Endothelial cell of umbilical vein (primary cell): ENCODE data around the gene SLC12A7. TPM values are rescaled to one million over a fixed set of nuclear protein-coding genes. Genes with fewer than 3 reads are reported as not detected.
"Not testable (repeated sequence)": the region's sequence is repeated elsewhere in the genome, so short reads cannot be mapped to it uniquely, and the experiment has no call there.

Experiments
- BruUV-seq: library from RNA; stranded (reverse); fragments of 400-500 nt; replicated peaks from 2 replicates; lab custom pipeline; 2021; lab: Mats Ljungman, UMichigan
- CTCF ChIA-PET: fragments of 300-600, 350-600 bp; sonication (Branson Sonifier 250); formaldehyde crosslinking; loops from one replicate; lab custom pipeline; 2021; ENCODE audit warnings: antibody characterized with exemption, inconsistent platforms; lab: Charles Lee
- POLR2A ChIA-PET: fragments of 300-600, 350-600 bp; sonication (Branson Sonifier 250); formaldehyde crosslinking; loops from one replicate; lab custom pipeline; 2021; ENCODE audit warnings: antibody characterized with exemption, inconsistent platforms; lab: Charles Lee
- DNase-seq: peaks from one replicate; pipeline ENCODE4 v3.0.0-alpha.2; 2011; ENCODE audit warnings: low read depth, low spot score
- FAIRE-seq: peaks from 2 replicates; lab custom pipeline; 2011; peaks lifted over from hg19 to GRCh38; lab: Jason Lieb, UNC
- H2AFZ ChIP-seq: 2 replicates; pipeline ENCODE4 v1.6.0; 2012; ENCODE audit warnings: low read depth, low read length, control low read depth, inconsistent platforms
- H3K27ac ChIP-seq: 2 replicates; pipeline ENCODE4 v1.5.1; 2011; ENCODE audit warnings: low read depth, mild to moderate bottlenecking, control low read depth, low read length, moderate library complexity; ENCODE audit not compliant: insufficient read depth
- H3K27me3 ChIP-seq, 2 experiments: 2 replicates each; pipeline versions ENCODE4 v1.6.0 to v1.6.1; 2011; ENCODE audit warnings: low read length in 2 of 2, mixed read lengths in 1 of 2; ENCODE audit not compliant: control insufficient read depth in 2 of 2, insufficient read depth in 2 of 2
- H3K36me3 ChIP-seq, 2 experiments: 2 replicates in 1 of 2; 3 replicates in 1 of 2; pipeline ENCODE4 v1.5.1; 2011; ENCODE audit warnings: low read length in 2 of 2, mild to moderate bottlenecking in 1 of 2, moderate library complexity in 1 of 2; ENCODE audit not compliant: control insufficient read depth in 2 of 2, insufficient read depth in 2 of 2; ENCODE audit errors: extremely low read depth in 1 of 2
- H3K4me1 ChIP-seq: 3 replicates; pipeline ENCODE4 v1.5.1; 2011; ENCODE audit warnings: mild to moderate bottlenecking, low read length; ENCODE audit not compliant: control insufficient read depth, insufficient read depth; ENCODE audit errors: extremely low read depth
- H3K4me2 ChIP-seq: 2 replicates; pipeline ENCODE4 v1.6.1; 2011; ENCODE audit warnings: low read length, control low read depth, mixed read lengths; ENCODE audit not compliant: insufficient read depth
- H3K4me3 ChIP-seq, 3 experiments: fragments of 200-600 bp in 1 of 3; sonication (generic), shearing (Covaris generic) in 1 of 3; replicated peaks in 1 of 3; 2 replicates each; pipeline ENCODE4 v1.5.1; 2011 to 2016; ENCODE audit warnings: control low read depth in 3 of 3, low read length in 3 of 3, mild to moderate bottlenecking in 2 of 3, inconsistent platforms in 1 of 3, low read depth in 1 of 3, moderate library complexity in 1 of 3; ENCODE audit not compliant: insufficient read depth in 1 of 3
- H3K79me2 ChIP-seq: 2 replicates; pipeline ENCODE4 v1.6.0; 2012; ENCODE audit warnings: low read length, inconsistent platforms; ENCODE audit not compliant: control insufficient read depth, insufficient read depth
- H3K9ac ChIP-seq: replicated peaks from 2 replicates; pipeline ENCODE3; 2011; ENCODE audit warnings: low read length, control low read depth; ENCODE audit not compliant: insufficient read depth; ENCODE audit errors: extremely low read depth
- H3K9me1 ChIP-seq: replicated peaks from 3 replicates; pipeline ENCODE4 v1.6.0; 2011; ENCODE audit warnings: mild to moderate bottlenecking, low read length; ENCODE audit not compliant: control insufficient read depth, insufficient read depth; ENCODE audit errors: extremely low read depth
- H3K9me3 ChIP-seq: replicated peaks from 2 replicates; pipeline ENCODE4 v1.5.1; 2012; ENCODE audit warnings: low read length, inconsistent platforms; ENCODE audit not compliant: control insufficient read depth, insufficient read depth
- H4K20me1 ChIP-seq: replicated peaks from 2 replicates; pipeline ENCODE3; 2011; ENCODE audit warnings: mild to moderate bottlenecking, low read length; ENCODE audit not compliant: control insufficient read depth, insufficient read depth; ENCODE audit errors: extremely low read depth
- EZH2 ChIP-seq: IDR thresholded peaks from 2 replicates; pipeline ENCODE4 v1.6.1; 2012; ENCODE audit warnings: borderline replicate concordance, low read depth, mild to moderate bottlenecking, moderate library complexity, low read length, inconsistent platforms; ENCODE audit not compliant: severe bottlenecking
- FOS ChIP-seq: IDR thresholded peaks from 2 replicates; pipeline ENCODE4 v1.6.1; 2011; ENCODE audit warnings: mild to moderate bottlenecking, low read length, moderate library complexity, borderline replicate concordance; ENCODE audit not compliant: insufficient read depth
- GATA2 ChIP-seq: IDR thresholded peaks from 2 replicates; pipeline ENCODE4 v1.7.0; 2011; ENCODE audit warnings: low read depth, mild to moderate bottlenecking, moderate library complexity, mixed read lengths, low read length; ENCODE audit not compliant: insufficient read length, insufficient read depth
- JUN ChIP-seq: IDR thresholded peaks from 2 replicates; pipeline ENCODE4 v1.6.1; 2011; ENCODE audit warnings: borderline replicate concordance, low read depth; ENCODE audit not compliant: insufficient read length, insufficient read depth
- MYC ChIP-seq: IDR thresholded peaks from one replicate; pipeline ENCODE4 v1.6.1; 2011; ENCODE audit warnings: mild to moderate bottlenecking, low read depth, low read length
- POLR2A ChIP-seq: IDR thresholded peaks from 2 replicates; pipeline ENCODE4 v1.6.1; 2012; ENCODE audit warnings: low read depth, mild to moderate bottlenecking, control low read depth, low read length
- POLR2AphosphoS5 ChIP-seq: IDR thresholded peaks from 2 replicates; pipeline ENCODE4 v1.6.1; 2012; ENCODE audit warnings: low read depth, mild to moderate bottlenecking, control low read depth, low read length, moderate library complexity; ENCODE audit not compliant: insufficient read depth
- dilution Hi-C: fragments of 300-500 bp; cut with MboI; formaldehyde crosslinking; loops from one replicate; pipeline ENCODE4 v1.15.0; 2019; ENCODE audit warnings: low sequenced_read_pairs; ENCODE audit not compliant: extremely low pct_ligation_motif_present
- intact Hi-C: fragments of 100-400 bp; cut with micrococcal nuclease; formaldehyde crosslinking; loops from one replicate; pipeline ENCODE4 v1.10.0; 2022
- polyA plus RNA-seq, 4 experiments: library from polyadenylated mRNA; depleted of rRNA in 3 of 4; stranded (reverse) in 3 of 4; unstranded in 1 of 4; fragments of >200 nt; gene quantifications; 2 replicates each; pipeline versions ENCODE4 v1.2.1 to v1.2.3, GENCODE V29; 2011 to 2012; ENCODE audit warnings: missing spikeins in 1 of 4
- total RNA-seq: library from RNA; stranded (reverse); gene quantifications from 2 replicates; pipeline ENCODE4 v1.2.3, GENCODE V29; 2021
- TF ChIP-seq, protein P1 (sequence below): IDR thresholded peaks from 2 replicates; pipeline ENCODE4 v1.6.1; 2011; ENCODE audit not compliant: insufficient read depth, insufficient read length
- TF ChIP-seq, protein P2 (sequence below), 2 donors: IDR thresholded peaks; 1 replicate in 1 of 2; 2 replicates in 1 of 2; pipeline ENCODE4 v1.5.1; 2011; ENCODE audit warnings: low read length in 2 of 2, mild to moderate bottlenecking in 2 of 2, moderate library complexity in 2 of 2, control low read depth in 1 of 2, inconsistent platforms in 1 of 2, low read depth in 1 of 2; ENCODE audit not compliant: insufficient read depth in 1 of 2; ENCODE audit errors: extremely low read depth in 1 of 2

SLC12A7 gene
- total and polyA plus RNA-seq, 2 donors (not counting 3 experiments of a cell fraction or from before 2014, with no cell fraction given), result 16.4 to 38.8 TPM

GRCh38 chr5:1125695-1126094 lies 13.8 kb upstream of the SLC12A7 start:
- H3K4me1 ChIP-seq, H3K9ac ChIP-seq, DNase-seq, H3K9me3 ChIP-seq, H3K79me2 ChIP-seq, BruUV-seq, dilution Hi-C loops, FAIRE-seq, H3K27me3 ChIP-seq, H2AFZ ChIP-seq, H3K4me3 ChIP-seq, H3K9me1 ChIP-seq, H4K20me1 ChIP-seq, POLR2A ChIA-PET, H3K27ac ChIP-seq, intact Hi-C loops, H3K36me3 ChIP-seq, H3K4me2 ChIP-seq: not testable (repeated sequence)
- CTCF ChIA-PET, result interaction anchor here (0.6 to 1.8 kb wide), 4 partner anchors 9 to 202 kb away, joined by 3 to 6 read pairs (median 4); no protein-coding TSS in a partner anchor

GRCh38 chr5:1125030-1125357 lies 13.1 kb upstream of the SLC12A7 start:
- Histone ChIP-seq H3K4me2 (no peak overlapping the region), H3K9ac (no peak overlapping the region), H3K9me1 (no peaks in the 10 kb centered on the region), H3K9me3 (no peaks in the 10 kb centered on the region), H3K4me3 (no peak overlapping the region), H3K4me1 (no peaks in the 10 kb centered on the region), H3K27me3 (no peaks in the 10 kb centered on the region), H4K20me1 (no peaks in the 10 kb centered on the region), H3K36me3 (no peaks in the 10 kb centered on the region), H3K27ac (no peak overlapping the region), H2AFZ (no peak overlapping the region), H3K79me2 (no peaks in the 10 kb centered on the region)
- no peak for DNase-seq
- ChIA-PET CTCF (interaction anchor here (1.0 to 1.8 kb wide), 2 partner anchors 14 to 15 kb away, joined by 3 to 6 read pairs; no protein-coding TSS in a partner anchor), POLR2A (no interaction called here)
- dilution Hi-C loops (no loop called here), intact Hi-C loops (no loop called here)
- no TSS peak for BruUV-seq
- no peak for TF ChIP-seq POLR2A
- TF ChIP-seq POLR2AphosphoS5, result no peak
- TF ChIP-seq JUN, result no peak
- no peak for TF ChIP-seq GATA2
- TF ChIP-seq EZH2, result no peak
- no peak for TF ChIP-seq MYC
- TF ChIP-seq, protein P1, sequence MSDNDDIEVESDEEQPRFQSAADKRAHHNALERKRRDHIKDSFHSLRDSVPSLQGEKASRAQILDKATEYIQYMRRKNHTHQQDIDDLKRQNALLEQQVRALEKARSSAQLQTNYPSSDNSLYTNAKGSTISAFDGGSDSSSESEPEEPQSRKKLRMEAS, result no peak
- TF ChIP-seq, protein P2, sequence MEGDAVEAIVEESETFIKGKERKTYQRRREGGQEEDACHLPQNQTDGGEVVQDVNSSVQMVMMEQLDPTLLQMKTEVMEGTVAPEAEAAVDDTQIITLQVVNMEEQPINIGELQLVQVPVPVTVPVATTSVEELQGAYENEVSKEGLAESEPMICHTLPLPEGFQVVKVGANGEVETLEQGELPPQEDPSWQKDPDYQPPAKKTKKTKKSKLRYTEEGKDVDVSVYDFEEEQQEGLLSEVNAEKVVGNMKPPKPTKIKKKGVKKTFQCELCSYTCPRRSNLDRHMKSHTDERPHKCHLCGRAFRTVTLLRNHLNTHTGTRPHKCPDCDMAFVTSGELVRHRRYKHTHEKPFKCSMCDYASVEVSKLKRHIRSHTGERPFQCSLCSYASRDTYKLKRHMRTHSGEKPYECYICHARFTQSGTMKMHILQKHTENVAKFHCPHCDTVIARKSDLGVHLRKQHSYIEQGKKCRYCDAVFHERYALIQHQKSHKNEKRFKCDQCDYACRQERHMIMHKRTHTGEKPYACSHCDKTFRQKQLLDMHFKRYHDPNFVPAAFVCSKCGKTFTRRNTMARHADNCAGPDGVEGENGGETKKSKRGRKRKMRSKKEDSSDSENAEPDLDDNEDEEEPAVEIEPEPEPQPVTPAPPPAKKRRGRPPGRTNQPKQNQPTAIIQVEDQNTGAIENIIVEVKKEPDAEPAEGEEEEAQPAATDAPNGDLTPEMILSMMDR (IDR thresholded peaks at IDR 0.05; ENCODE audit: extremely low read depth in 1 of 2, insufficient read depth in 1 of 2, low read depth in 1 of 2, low read length in 2 of 2), result no peak
- TF ChIP-seq FOS, result no peak
- no peak for FAIRE-seq
